ENCODE data around the gene MITF. TPM values are rescaled to one million over a fixed set of nuclear protein-coding genes. Genes with fewer than 3 reads are reported as not detected.

MITF gene
- total RNA-seq, 2 donors from 2014 or later = 1.8 to 3.0 TPM

- WGBS, 2 experiments (ENCODE audit: insufficient coverage in 1 of 2, insufficient read length in 1 of 2) = 92 to 94% methylated on average over 6 to 8 of the region's 8 CpGs
- no peak overlapping the region for H3K4me3 Mint-ChIP-seq
- DNase-seq = no peak
- Histone ChIP-seq H3K4me3 (ENCODE audit: low read length) (no peak overlapping the region), H3K27ac (ENCODE audit: low read depth, low read length) (no peak overlapping the region), H3K27me3 (ENCODE audit: control insufficient read depth, insufficient read depth, low read length, poor library complexity, severe bottlenecking) (no peaks in the 10 kb centered on the region), H3K36me3 (ENCODE audit: control insufficient read depth, insufficient read depth, low read length) (no peaks in the 10 kb centered on the region), H3K4me1 (ENCODE audit: control insufficient read depth, insufficient read depth, low read length) (no peaks in the 10 kb centered on the region), H3K9ac (ENCODE audit: extremely low read depth, low read length, poor library complexity, severe bottlenecking) (no peak overlapping the region), H3K9me3 (ENCODE audit: control insufficient read depth, low read length) (no peaks in the 10 kb centered on the region)
- no peaks in the 10 kb centered on the region for H3K4me1 Mint-ChIP-seq
- no peaks in the 10 kb centered on the region for H3K36me3 Mint-ChIP-seq (ENCODE audit: low read depth)
- no peak for TF ChIP-seq CTCF (conservative IDR thresholded peaks at IDR 0.05)
- no peaks in the 10 kb centered on the region for H3K27me3 Mint-ChIP-seq (ENCODE audit: insufficient read depth)
- no peak overlapping the region for H3K27ac Mint-ChIP-seq
- no peaks in the 10 kb centered on the region for H3K9me3 Mint-ChIP-seq
Measured at GRCh38 chr3:69926385-69926784, 187.1 kb downstream of the MITF start.

- Histone ChIP-seq H3K27me3 (ENCODE audit: control insufficient read depth, insufficient read depth, low read length, poor library complexity, severe bottlenecking) (no peaks in the 10 kb centered on the region), H3K9me3 (ENCODE audit: control insufficient read depth, low read length) (no peaks in the 10 kb centered on the region)
- no peak for TF ChIP-seq CTCF (conservative IDR thresholded peaks at IDR 0.05)
Measured at GRCh38 chr3:69927571-69927970, 188.3 kb downstream of the MITF start.

GRCh38 chr3:69929019-69929418, 189.8 kb downstream of the MITF start:
- Histone ChIP-seq H3K27me3 (ENCODE audit: control insufficient read depth, insufficient read depth, low read length, poor library complexity, severe bottlenecking) (no peaks in the 10 kb centered on the region), H3K9me3 (ENCODE audit: control insufficient read depth, low read length) (no peaks in the 10 kb centered on the region), H3K4me1 (ENCODE audit: control insufficient read depth, insufficient read depth, low read length) (no peaks in the 10 kb centered on the region), H3K36me3 (ENCODE audit: control insufficient read depth, insufficient read depth, low read length) (no peaks in the 10 kb centered on the region), H3K9ac (ENCODE audit: extremely low read depth, low read length, poor library complexity, severe bottlenecking) (no peak overlapping the region), H3K27ac (ENCODE audit: low read depth, low read length) (no peak overlapping the region), H3K4me3 (ENCODE audit: low read length) (no peak overlapping the region)
- Mint-ChIP-seq H3K27me3 (ENCODE audit: insufficient read depth) (no peaks in the 10 kb centered on the region), H3K4me1 (no peaks in the 10 kb centered on the region), H3K9me3 (no peaks in the 10 kb centered on the region), H3K4me3 (no peak overlapping the region), H3K27ac (no peak overlapping the region), H3K36me3 (ENCODE audit: low read depth) (no peaks in the 10 kb centered on the region)
- 89 to 93% methylated on average over 4 of the region's 4 CpGs for WGBS, 2 experiments (ENCODE audit: insufficient coverage in 1 of 2, insufficient read length in 1 of 2)
- no peak for TF ChIP-seq CTCF (conservative IDR thresholded peaks at IDR 0.05)
- no peak for DNase-seq

More at GRCh38 chr3:69927571-69927970, 188.3 kb downstream of the MITF start:
- H3K4me3 ChIP-seq (ENCODE audit: low read length) = no peak overlapping the region
- no peaks in the 10 kb centered on the region for H3K4me1 ChIP-seq (ENCODE audit: control insufficient read depth, insufficient read depth, low read length)
- no peak overlapping the region for H3K9ac ChIP-seq (ENCODE audit: extremely low read depth, low read length, poor library complexity, severe bottlenecking)
- Mint-ChIP-seq H3K27ac (no peak overlapping the region), H3K4me1 (no peaks in the 10 kb centered on the region), H3K36me3 (ENCODE audit: low read depth) (no peaks in the 10 kb centered on the region), H3K4me3 (no peak overlapping the region), H3K9me3 (no peaks in the 10 kb centered on the region), H3K27me3 (ENCODE audit: insufficient read depth) (no peaks in the 10 kb centered on the region)
- no peaks in the 10 kb centered on the region for H3K36me3 ChIP-seq (ENCODE audit: control insufficient read depth, insufficient read depth, low read length)
- DNase-seq = no peak
- no peak overlapping the region for H3K27ac ChIP-seq (ENCODE audit: low read depth, low read length)
